ENCODE measurements around the gene HRH1. TPM values are rescaled to one million over a fixed set of nuclear protein-coding genes. Genes with fewer than 3 reads are reported as not detected.

The HRH1 gene
- total and polyA plus RNA-seq, 2 of the 13 experiments (the other 11 are each of a cell fraction or from before 2014, with no cell fraction given) = not detected

- H3K4me3 ChIP-seq (replicated peaks in 1 of 3; ENCODE audit: insufficient read depth in 1 of 3, low read depth in 2 of 3, low read length in 3 of 3) = no peak overlapping the region
- no peaks in the 10 kb centered on the region for H3K9me3 ChIP-seq (ENCODE audit: low read length)
- H3K9ac ChIP-seq (ENCODE audit: insufficient read depth, low read depth, low read length) = no peak overlapping the region
- POLR2A ChIA-PET = no interaction called here
- no TSS peak for BruUV-seq (replicated peaks)
- in situ Hi-C loops (cut with HindIII; ENCODE audit: extremely low pct_ligation_motif_present, low pct_unique_long_range_greater_than_20kb) (no loop called here), intact Hi-C loops (cut with micrococcal nuclease; ENCODE audit: unreplicated experiment) (no loop called here)
- H3K4me2 ChIP-seq (ENCODE audit: low read depth, low read length) = no peak overlapping the region
- 16% methylated on average over 10 of the region's 10 CpGs for WGBS (ENCODE audit: low lambda C conversion rate)
- peaks cover 0 to 20% of the 10 kb centered on the region in 2 experiments; a peak in 2 of 5 replicates for H3K27me3 ChIP-seq (ENCODE audit: control insufficient read depth in 1 of 2, insufficient read depth in 2 of 2, low read length in 2 of 2)
- no peak overlapping the region for H3K27ac ChIP-seq (ENCODE audit: extremely low read length, insufficient read depth, low read length)
- H3K36me3 ChIP-seq (replicated peaks in 1 of 2; ENCODE audit: control insufficient read depth in 1 of 2, insufficient read depth in 2 of 2, low read length in 2 of 2) = no peaks in the 10 kb centered on the region
- DNase-seq (ENCODE audit: low spot score) (no peak), FAIRE-seq (no peak), ATAC-seq (no peak; the same call in 2 of the 3 replicates)
- CTCF ChIA-PET (ENCODE audit: low intra/inter-chr PET ratio, low total read pairs) = no interaction called here
- no peaks in the 10 kb centered on the region for H3K4me1 ChIP-seq (ENCODE audit: insufficient read depth, low read length)
- no peaks in the 10 kb centered on the region for H3K79me2 ChIP-seq (ENCODE audit: insufficient read depth, low read length)
- no peaks in the 10 kb centered on the region for H4K20me1 ChIP-seq (ENCODE audit: insufficient read depth, low read length)
- no peak overlapping the region for H2AFZ ChIP-seq (ENCODE audit: low read length)
- TF ChIP-seq, protein P1, sequence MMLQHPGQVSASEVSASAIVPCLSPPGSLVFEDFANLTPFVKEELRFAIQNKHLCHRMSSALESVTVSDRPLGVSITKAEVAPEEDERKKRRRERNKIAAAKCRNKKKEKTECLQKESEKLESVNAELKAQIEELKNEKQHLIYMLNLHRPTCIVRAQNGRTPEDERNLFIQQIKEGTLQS (CRISPR knock-in tag; IDR thresholded peaks at IDR 0.05) = no peak
- TF ChIP-seq FLYWCH1 (CRISPR knock-in tag; IDR thresholded peaks at IDR 0.05) (no peak), ZBTB49 (CRISPR knock-in tag; IDR thresholded peaks at IDR 0.05; ENCODE audit: borderline replicate concordance) (no peak), CBFB (CRISPR knock-in tag; IDR thresholded peaks at IDR 0.05) (no peak), ZNF317 (CRISPR knock-in tag; IDR thresholded peaks at IDR 0.05) (no peak), SYNCRIP (IDR thresholded peaks at IDR 0.05; ENCODE audit: insufficient read depth, low read depth, low read length) (no peak), TBX2 (CRISPR knock-in tag; IDR thresholded peaks at IDR 0.05; ENCODE audit: borderline replicate concordance) (no peak), PHB2 (IDR thresholded peaks at IDR 0.05; ENCODE audit: partially characterized antibody) (no peak), ZFY (CRISPR knock-in tag; IDR thresholded peaks at IDR 0.05) (no peak), ZNF160 (CRISPR knock-in tag; IDR thresholded peaks at IDR 0.05) (no peak), CEBPG (CRISPR knock-in tag; IDR thresholded peaks at IDR 0.05) (no peak), ZKSCAN1 (IDR thresholded peaks at IDR 0.05; ENCODE audit: low read length) (no peak), ZBTB7A (CRISPR knock-in tag; IDR thresholded peaks at IDR 0.05) (no peak)
- TF ChIP-seq, protein P2, sequence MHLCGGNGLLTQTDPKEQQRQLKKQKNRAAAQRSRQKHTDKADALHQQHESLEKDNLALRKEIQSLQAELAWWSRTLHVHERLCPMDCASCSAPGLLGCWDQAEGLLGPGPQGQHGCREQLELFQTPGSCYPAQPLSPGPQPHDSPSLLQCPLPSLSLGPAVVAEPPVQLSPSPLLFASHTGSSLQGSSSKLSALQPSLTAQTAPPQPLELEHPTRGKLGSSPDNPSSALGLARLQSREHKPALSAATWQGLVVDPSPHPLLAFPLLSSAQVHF (CRISPR knock-in tag; IDR thresholded peaks at IDR 0.05) = no peak
Observed at GRCh38 chr3:11195721-11196332, 41.5 kb downstream of the HRH1 start.
